GM12872 (cell line): ENCODE data around the gene ARRDC2.

Experiments used
- TF ChIP-seq, protein P1 (sequence below): IDR thresholded peaks from 3 replicates; pipeline ENCODE4 v1.5.1; 2011; ENCODE audit warnings: low read depth, mild to moderate bottlenecking, low read length, moderate library complexity; ENCODE audit not compliant: insufficient read depth

Gene ARRDC2

DNA sequence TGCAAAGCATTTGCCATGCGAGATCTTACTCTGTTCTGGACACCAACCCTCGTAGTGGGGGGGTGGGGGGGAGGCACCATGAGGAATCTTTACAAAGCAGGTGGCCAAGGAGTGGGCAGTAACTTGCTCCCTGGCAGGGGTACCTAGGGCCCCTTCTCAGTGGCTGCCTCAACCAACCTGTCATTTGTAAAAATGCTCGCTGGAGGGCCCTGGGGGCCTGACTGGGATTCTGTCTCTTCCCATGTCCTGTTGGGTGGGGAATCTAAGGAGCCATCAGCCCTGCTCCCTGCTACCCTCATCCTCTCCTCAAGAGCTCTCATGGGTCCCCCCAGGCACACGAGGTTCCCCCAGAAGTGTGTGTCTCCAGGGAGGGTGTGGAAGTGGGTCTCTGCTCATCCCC, 39.6 kb upstream of the ARRDC2 start:
- TF ChIP-seq, protein P1, sequence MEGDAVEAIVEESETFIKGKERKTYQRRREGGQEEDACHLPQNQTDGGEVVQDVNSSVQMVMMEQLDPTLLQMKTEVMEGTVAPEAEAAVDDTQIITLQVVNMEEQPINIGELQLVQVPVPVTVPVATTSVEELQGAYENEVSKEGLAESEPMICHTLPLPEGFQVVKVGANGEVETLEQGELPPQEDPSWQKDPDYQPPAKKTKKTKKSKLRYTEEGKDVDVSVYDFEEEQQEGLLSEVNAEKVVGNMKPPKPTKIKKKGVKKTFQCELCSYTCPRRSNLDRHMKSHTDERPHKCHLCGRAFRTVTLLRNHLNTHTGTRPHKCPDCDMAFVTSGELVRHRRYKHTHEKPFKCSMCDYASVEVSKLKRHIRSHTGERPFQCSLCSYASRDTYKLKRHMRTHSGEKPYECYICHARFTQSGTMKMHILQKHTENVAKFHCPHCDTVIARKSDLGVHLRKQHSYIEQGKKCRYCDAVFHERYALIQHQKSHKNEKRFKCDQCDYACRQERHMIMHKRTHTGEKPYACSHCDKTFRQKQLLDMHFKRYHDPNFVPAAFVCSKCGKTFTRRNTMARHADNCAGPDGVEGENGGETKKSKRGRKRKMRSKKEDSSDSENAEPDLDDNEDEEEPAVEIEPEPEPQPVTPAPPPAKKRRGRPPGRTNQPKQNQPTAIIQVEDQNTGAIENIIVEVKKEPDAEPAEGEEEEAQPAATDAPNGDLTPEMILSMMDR = no peak

DNA sequence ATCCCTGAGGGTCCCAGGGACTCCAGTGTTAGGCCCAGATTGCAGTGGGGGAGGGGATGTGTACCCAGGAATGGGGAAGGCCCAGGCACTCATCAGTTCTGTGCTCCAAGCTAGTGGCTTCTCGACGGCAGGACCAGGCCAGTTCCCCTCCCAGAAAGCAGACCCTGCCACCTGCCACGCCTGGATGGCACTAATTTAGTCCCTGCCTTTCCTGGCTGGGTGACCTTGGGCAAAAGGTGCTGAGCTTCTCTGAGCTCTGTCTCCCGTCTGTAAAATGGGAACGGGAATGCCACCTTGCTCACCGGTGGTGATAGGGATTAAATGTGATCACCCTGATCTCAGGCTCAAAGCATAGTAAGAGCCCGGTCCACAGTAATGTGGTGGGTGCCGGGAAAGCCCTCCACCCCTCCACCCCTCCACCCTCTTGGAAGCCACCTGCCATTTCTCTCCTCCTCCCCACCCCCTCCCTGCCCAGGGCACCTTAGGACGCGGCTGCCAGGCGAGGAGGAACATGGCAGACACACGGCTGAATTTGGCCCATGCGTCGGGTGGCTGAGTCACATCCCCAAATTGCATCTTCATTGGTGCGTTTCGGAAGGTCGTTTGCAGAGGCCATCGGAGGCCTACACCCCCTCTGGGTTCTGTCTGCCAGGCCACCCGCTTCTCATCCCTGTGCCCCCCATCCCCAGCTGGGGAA, 38.7 kb upstream of the ARRDC2 start:
- TF ChIP-seq, protein P1 = no peak

DNA sequence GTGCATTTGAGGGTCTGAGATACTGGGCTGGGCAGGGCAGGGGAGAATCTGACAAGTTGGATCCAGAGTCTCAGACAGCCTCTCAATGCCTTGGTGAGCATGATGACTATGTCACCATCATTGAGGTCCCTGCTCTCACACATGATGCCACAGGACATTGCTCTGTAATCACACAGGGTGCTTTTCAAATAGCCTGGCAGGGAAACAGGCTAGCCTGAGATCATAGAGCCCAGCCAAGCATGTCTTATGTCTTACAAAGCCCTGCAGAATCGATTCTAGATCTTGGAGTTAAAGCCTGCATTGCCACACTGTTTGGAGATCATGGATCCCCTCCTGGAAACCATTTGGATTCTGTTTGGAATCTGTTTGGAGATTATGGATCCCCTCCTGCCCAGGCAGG, 35.7 kb upstream of the ARRDC2 start:
- TF ChIP-seq, protein P1 = no peak

DNA sequence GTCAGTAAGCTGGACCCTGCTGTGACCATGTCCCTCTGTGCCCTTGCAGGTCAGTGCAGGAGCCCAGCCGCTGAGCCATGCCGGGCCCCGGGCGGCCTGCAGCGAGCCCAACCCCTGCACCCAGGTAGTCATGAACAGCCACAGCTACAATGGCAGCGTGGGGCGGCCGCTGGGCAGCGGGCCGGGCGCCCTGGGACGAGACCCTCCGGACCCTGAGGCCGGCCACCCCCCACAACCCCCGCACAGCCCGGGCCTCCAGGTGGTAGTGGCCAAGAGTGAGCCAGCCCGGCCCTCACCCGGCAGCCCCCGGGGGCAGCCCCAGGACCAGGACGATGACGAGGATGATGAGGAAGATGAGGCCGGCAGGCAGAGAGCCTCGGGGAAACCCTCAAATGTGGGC, 34.2 kb upstream of the ARRDC2 start:
- TF ChIP-seq, protein P1 = no peak

DNA sequence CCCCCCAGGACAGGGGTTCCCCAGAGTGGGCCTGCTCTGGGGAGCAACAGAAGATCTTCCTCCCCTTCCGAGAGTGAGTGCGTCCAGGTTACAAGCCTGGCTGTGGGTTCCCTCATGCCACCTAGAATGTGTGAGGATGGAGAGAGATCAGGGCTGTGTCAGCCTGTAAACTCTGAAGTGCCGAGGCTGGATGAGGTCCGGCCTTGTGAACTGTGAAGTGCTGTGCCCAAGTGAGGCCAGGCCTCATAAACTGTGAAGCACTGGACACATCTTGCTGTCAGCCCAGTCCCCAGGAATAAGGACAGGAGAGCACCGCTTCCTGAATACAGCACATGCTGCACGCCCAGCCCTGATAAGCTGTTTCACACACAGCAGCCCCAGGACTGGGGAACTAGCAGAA, 33.4 kb upstream of the ARRDC2 start:
- TF ChIP-seq, protein P1 = no peak

DNA sequence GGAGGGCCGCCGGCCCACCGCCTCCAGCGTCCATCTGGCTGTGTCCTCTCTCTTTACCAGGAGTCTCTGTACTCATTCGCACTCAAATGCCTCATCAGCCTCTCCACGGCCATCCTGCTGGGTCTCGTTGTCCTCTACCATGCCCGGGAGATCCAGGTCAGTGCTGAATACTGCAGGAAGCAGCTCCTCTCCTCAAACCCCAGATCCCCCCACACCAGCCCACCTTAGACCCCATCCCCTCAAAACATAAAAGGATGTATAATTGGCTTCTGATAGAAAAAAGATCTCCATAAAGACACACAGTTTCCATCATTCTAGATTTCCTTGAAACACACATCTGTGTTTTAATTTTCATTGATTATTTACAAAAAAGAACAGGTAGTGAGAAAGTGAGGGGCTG, 32.9 kb upstream of the ARRDC2 start:
- TF ChIP-seq, protein P1 = no peak

DNA sequence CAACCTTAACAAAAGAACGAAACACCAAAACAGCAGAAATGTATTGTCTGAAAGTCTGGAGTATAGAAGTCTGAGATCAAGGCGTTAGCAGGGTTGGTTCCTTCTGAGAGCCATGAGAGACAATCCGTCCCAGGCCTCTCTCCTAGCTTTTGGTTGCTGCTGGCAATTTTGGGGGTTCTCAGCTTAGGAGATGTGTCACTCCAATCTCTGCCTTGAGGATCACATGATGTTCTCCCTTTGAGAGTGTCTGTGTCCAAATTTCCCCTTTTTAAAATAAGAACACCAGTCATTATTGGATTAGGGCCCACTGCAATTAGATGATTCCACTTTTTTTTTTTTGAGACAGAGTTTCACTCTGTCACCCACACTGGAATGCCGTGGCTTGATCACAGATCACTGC, 30.9 kb upstream of the ARRDC2 start:
- TF ChIP-seq, protein P1 = no peak

DNA sequence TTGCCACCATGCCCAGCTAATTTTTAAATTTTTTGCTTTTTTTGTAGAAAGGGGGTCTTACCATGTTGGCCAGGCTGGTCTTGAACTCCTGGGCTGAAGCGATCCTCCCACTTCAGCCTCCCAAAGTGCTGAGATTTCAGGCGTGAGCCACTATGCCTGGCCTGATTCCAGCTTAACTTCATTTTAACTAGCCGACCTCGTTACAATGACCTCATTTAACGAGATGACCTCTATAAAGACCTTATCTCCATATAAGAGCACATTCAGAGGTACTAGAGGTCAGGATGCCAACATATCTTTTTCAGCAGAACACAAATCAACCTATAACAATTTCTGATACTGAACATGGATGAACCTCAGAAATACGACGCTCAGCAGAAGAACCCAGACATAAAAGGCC, 30.5 kb upstream of the ARRDC2 start:
- TF ChIP-seq, protein P1 = no peak
